GM12892 (cell line): ENCODE measurements around the gene OTC.

ENCODE experiments used
- POLR2A ChIP-seq: IDR thresholded peaks from 2 replicates; pipeline ENCODE4 v1.6.1; 2011; ENCODE audit warnings: low read depth, low read length, control low read depth
- POLR2AphosphoS5 ChIP-seq: IDR thresholded peaks from 2 replicates; pipeline ENCODE4 v1.6.1; 2011; ENCODE audit warnings: low read depth, low read length, control low read depth
- TAF1 ChIP-seq: IDR thresholded peaks from 2 replicates; pipeline ENCODE4 v1.6.1; 2011; ENCODE audit warnings: low read depth, mild to moderate bottlenecking, control low read depth, low read length, borderline replicate concordance

DNA sequence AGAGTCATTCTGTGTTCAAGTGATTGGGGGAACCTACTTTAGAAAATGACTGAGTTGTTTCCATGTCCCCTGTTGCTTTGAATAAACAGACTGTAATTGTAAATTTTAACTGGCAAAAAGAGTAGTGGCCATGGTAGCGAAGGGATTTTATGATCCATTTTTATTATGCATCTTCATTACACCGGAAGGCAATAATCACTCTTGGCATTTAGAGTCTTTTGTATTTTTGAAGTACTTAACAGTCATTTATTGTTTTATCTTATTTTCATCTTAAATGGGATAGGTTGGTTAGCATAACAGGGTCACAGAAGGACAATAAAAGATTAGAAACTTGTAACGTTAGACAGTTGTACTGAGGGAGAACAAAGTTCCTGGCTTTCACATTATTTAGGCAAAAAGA, 11.0 kb upstream of the OTC start:
- TF ChIP-seq POLR2A (no peak), POLR2AphosphoS5 (no peak), TAF1 (no peak)
